ENCODE results near the gene PALD1. TPM values are rescaled to one million over a fixed set of nuclear protein-coding genes. Genes with fewer than 3 reads are reported as not detected.

PALD1 gene
- total RNA-seq, 6 experiments from 2014 or later = 0.81 to 2.9 (median 1.3) TPM

GRCh38 chr10:70557876-70558275 lies 79.3 kb downstream of the PALD1 start:
- TF ChIP-seq CTCF (IDR thresholded peaks at IDR 0.05) = no peak
- H3K4me3 ChIP-seq = no peak overlapping the region
- no peak overlapping the region for H3K27ac ChIP-seq
- ATAC-seq (no peak), DNase-seq (peak in 1 of 3 donors; percentile 2)
- H3K9me3 ChIP-seq = no peaks in the 10 kb centered on the region
- intact Hi-C loops (cut with DNase I) = no loop called here
- no peaks in the 10 kb centered on the region for H3K4me1 ChIP-seq
- 33% methylated on average over 1 of the region's 2 CpGs for WGBS (ENCODE audit: insufficient coverage, low coverage, low lambda C conversion rate, missing lambda C conversion rate)
- no peaks in the 10 kb centered on the region for H3K36me3 ChIP-seq
- no peaks in the 10 kb centered on the region for H3K27me3 ChIP-seq

GRCh38 chr10:70558295-70558694 lies 79.7 kb downstream of the PALD1 start:
- DNase-seq = peak in 1 of 3 donors; percentile 3
- TF ChIP-seq CTCF (IDR thresholded peaks at IDR 0.05) (no peak), POLR2A (IDR thresholded peaks at IDR 0.05) (no peak)
- Histone ChIP-seq H3K27me3 (no peaks in the 10 kb centered on the region), H3K4me3 (no peak overlapping the region), H3K9me3 (no peaks in the 10 kb centered on the region), H3K4me1 (no peaks in the 10 kb centered on the region), H3K27ac (no peak overlapping the region), H3K36me3 (no peaks in the 10 kb centered on the region)
- WGBS (ENCODE audit: insufficient coverage, low coverage, low lambda C conversion rate, missing lambda C conversion rate) = 60% methylated on average over 8 of the region's 11 CpGs
- ATAC-seq = no peak
- intact Hi-C loops (cut with DNase I) = no loop called here

GRCh38 chr10:70558871-70559810 lies 80.6 kb downstream of the PALD1 start:
- H3K27me3 ChIP-seq = no peaks in the 10 kb centered on the region
- WGBS (ENCODE audit: insufficient coverage, low coverage, low lambda C conversion rate, missing lambda C conversion rate) = 31% methylated on average over 15 of the region's 20 CpGs
- H3K4me1 ChIP-seq = no peaks in the 10 kb centered on the region
- intact Hi-C loops (cut with DNase I) = no loop called here
- no peaks in the 10 kb centered on the region for H3K9me3 ChIP-seq
- no peaks in the 10 kb centered on the region for H3K36me3 ChIP-seq
- no peak overlapping the region for H3K4me3 ChIP-seq
- ATAC-seq (peak; percentile 17 to 79 (median 70)), DNase-seq (peak in 1 of 3 donors; percentile 37)
- no peak overlapping the region for H3K27ac ChIP-seq
- TF ChIP-seq CTCF (IDR thresholded peaks at IDR 0.05) (peak; percentile 19 to 49 (median 39)), POLR2A (IDR thresholded peaks at IDR 0.05) (no peak)

- no peak overlapping the region for H3K4me3 ChIP-seq
- WGBS (ENCODE audit: insufficient coverage, low coverage, low lambda C conversion rate, missing lambda C conversion rate) = 82% methylated on average over 3 of the region's 5 CpGs
- no peaks in the 10 kb centered on the region for H3K4me1 ChIP-seq
- H3K27ac ChIP-seq = no peak overlapping the region
- no peaks in the 10 kb centered on the region for H3K9me3 ChIP-seq
- H3K36me3 ChIP-seq = no peaks in the 10 kb centered on the region
- H3K27me3 ChIP-seq = no peaks in the 10 kb centered on the region
- intact Hi-C loops (cut with DNase I) = no loop called here
- no peak for DNase-seq
- no peak for ATAC-seq
- TF ChIP-seq CTCF (IDR thresholded peaks at IDR 0.05) (no peak), POLR2A (IDR thresholded peaks at IDR 0.05) (no peak)
These were observed 81.3 kb downstream of the PALD1 start for GRCh38 chr10:70559861-70560260.

Measured in right lobe of liver (tissue), 6 donors.